T-helper 1 cell (primary cell): ENCODE data around the gene GTF3C4.
A peak's percentile ranks its signal among the peaks of the same experiment; 100 is the strongest.

ENCODE experiments used
- DNase-seq, 5 donors: peaks; one replicate each; pipeline ENCODE4 v3.0.0-alpha.2; 2012 to 2020
- total RNA-seq, 4 donors: gene quantifications; one replicate each; lab custom pipeline; 2026; lab: John Stamatoyannopoulos, UW

GTF3C4 gene, protein sequence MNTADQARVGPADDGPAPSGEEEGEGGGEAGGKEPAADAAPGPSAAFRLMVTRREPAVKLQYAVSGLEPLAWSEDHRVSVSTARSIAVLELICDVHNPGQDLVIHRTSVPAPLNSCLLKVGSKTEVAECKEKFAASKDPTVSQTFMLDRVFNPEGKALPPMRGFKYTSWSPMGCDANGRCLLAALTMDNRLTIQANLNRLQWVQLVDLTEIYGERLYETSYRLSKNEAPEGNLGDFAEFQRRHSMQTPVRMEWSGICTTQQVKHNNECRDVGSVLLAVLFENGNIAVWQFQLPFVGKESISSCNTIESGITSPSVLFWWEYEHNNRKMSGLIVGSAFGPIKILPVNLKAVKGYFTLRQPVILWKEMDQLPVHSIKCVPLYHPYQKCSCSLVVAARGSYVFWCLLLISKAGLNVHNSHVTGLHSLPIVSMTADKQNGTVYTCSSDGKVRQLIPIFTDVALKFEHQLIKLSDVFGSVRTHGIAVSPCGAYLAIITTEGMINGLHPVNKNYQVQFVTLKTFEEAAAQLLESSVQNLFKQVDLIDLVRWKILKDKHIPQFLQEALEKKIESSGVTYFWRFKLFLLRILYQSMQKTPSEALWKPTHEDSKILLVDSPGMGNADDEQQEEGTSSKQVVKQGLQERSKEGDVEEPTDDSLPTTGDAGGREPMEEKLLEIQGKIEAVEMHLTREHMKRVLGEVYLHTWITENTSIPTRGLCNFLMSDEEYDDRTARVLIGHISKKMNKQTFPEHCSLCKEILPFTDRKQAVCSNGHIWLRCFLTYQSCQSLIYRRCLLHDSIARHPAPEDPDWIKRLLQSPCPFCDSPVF
- 22.2 to 38.2 (median 30.2) reads per million in 4 donors for total RNA-seq

DNA sequence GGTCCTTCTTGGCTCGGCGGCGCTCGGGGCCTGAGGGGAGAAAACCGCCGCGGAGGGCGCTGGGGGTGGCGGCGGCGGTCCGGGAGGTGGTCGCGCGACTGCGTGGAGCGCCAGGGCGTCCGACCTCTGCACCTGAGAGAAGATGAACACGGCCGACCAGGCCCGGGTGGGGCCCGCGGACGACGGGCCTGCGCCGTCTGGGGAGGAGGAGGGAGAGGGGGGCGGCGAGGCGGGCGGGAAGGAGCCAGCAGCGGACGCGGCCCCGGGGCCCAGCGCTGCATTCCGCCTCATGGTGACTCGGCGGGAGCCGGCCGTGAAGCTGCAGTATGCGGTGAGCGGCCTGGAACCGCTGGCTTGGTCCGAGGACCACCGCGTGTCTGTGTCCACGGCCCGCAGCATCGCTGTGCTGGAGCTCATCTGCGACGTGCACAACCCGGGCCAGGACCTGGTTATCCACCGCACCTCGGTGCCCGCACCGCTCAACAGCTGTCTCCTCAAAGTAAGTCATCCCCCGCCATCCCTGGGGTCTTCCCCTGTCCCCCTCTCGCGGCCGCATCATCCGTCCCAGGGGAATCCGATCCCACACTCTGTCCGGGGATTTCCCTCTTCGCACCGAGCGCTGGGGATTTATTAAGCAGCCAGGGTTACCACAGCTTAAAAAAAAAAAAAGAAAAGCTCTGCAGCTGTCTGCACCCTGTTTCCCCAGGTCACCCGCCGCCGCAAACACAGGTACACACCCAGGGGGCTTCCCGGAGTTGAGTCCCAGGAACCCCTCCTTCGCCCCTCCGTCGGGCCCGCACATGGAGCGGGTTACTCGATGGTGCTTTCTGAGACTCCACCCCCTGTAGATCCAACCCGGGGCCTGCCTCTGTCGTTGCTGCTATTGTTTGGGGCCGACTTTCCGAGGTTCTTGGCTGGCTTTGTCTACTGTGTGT lies at the start of gene GTF3C4:
Gene GTF3C4, plus strand, starts transcription at position 8 of the 935 bp plus-strand sequence. Its CDS starts 135 bp downstream, at position 143.
- peak; percentile 24 to 69 (median 66) for DNase-seq

DNA sequence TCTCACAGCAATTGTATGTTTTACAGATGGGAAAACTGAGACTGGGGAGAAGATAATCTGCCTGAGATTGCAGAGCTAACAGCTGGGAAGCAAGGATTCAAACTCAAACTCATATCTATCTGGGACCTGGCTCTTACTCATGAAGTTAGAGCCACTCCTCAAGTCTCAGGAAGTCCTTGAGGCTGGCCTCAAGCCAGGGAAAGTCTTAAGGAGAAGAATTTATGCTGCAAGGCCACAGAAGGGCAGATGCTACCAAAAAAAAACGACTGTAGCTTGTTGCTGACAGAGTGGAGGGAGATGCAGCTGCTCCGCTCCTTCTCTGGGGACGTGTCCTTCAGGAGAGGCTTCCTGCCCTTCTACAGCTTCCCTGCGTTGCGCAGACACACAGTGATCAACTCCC lies 48.1 kb upstream of the GTF3C4 start:
- DNase-seq: no peak

DNA sequence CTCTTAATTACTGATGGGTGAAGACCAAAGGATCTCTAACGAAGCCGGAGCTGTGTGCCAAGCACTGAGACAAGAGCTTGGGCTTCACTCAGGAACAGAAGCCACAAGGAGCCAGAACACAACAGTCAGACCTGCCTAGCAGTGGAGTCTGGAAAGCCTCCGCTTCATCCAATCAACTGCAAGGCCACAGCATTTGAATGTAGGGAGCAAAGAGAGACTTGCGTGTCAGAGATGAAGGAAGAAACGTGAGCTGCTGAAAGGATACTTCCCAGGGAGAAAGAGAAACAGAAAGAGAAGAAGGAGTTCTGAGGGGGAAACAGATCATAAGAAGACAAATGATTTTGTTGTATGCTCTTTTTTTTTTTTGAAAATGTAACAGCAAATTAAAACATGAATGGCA lies 44.0 kb upstream of the GTF3C4 start:
- no peak for DNase-seq

DNA sequence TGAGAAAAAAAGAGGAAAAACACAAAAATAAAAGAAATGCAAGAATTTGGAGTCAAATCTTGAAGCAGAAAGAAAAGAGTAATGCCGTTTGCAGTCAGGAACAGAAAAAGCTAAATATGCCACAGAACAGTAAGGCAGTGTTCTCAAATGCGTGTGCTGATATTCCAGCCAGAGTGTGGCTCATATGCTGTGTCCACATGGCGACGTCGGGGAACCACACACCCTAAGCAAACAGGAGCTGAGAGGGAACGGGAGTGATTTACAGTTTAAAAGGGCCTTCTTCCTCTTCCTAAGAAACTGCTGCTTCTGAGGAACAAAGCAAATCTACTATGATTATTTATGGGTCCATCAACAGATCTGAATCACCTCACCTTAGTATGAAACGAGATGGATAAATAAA lies 43.2 kb upstream of the GTF3C4 start:
- no peak for DNase-seq

DNA sequence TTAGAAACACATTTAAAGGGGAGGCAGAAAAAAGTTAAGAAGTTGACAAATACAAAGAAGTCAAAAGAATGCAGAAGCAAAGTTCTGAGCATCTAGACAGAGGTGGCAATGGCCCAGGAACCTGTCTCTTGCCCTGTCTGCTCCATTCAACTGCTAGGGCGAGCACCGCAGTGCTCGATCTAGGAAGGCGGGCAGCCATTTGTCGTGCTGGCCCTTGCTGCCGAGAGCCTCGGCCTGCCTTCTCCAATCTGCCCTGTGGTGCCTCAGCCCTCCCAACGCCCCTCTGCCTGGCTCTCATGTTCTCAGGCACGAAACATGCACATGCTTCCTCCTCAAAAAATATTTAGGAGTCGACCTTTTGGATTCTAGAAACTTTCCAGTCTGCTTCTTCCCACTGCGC lies 42.7 kb upstream of the GTF3C4 start:
- DNase-seq: no peak

DNA sequence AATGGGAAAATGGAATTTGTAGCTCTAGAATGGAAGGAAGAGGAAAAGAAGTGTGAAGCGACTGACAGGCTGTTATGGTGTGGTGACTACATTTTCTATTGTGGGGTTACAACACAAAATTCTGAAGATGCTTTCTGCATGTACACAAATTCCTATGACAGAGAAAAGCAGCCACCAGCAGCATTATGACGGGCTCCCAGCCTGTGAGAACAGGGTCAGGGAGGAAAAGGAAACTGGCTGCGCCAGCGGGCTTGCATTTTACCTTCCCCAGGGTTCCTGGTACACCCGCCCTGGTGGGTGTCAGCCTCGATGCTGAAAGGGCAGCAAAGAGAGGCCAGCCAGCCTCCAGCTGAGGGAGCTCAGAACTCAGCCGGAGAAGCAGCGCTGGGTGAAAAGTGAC lies 41.5 kb upstream of the GTF3C4 start:
- no peak for DNase-seq

DNA sequence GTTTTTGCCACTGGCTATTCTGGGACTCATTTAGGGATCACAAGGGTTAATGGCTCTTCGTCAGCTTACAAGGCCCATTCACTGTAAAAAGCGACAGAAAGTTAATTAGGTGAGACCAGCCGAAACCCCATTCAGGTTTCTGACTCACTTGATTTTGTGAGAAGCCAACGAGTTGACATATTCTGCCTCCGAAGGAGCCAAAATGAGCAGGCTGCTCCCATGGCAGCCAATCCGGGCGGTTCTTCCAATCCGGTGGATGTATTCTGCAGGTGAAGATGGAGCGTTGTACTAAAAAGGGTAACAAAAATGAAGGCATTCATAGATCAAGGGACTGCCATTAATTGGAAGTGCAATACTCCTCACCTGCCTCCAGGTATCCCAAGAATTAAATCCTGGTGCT lies 40.1 kb upstream of the GTF3C4 start:
- DNase-seq: no peak

DNA sequence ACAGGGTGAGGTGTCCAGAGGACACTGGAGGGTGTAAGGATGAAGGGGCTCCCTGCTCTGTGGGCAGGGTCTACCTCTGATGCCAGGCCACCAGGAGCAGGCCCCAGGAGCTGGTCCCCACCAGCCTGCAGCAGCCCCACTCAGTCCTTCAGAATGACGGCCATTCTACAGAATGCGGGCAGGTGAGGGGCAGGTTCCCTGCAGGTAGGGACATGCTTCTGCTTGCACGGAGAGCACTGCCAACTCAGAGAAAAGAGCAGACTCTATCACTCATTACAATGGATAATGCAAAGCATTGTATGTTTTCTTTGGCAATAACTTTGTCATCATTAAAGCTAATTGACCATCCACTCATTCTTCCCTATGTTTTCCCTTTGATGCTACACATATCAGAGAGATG lies 39.5 kb upstream of the GTF3C4 start:
- DNase-seq: no peak

DNA sequence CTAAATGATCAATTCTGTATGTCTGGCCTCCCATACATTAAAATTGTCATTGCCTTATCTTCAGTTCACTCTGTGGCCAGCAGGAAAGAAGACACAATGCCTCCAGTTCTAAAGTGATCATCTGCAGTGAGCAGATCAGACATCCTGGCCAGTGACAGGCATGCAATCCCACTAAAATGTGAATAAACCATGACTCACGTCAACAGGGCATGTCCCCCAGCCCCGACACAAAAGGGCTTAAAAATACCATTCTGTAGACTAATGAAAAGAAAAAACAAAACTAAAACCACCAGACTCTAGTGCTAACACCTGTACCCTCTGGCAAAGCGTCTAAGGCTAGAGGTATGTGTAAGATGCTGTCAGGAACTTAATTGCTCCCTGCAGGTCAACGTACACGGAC lies 39.0 kb upstream of the GTF3C4 start:
- no peak for DNase-seq

DNA sequence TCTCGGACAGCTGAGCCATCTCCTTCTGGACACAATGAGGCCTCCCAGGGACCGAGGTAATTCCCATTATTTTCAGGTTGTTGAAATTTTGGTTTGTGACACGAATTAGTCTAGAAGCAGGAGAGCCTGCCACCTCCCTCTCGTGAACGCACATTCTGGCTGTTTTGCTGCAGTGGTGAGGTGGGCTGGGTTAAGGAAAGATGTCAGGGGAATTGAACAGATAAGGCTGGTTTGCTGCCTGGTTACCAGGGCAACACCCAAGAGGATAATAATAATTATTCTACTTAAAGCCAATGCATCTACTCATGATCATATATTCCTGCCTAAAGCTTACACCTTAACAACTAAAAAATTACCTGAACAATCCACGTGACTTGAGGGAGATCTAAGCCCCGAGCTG lies 38.6 kb upstream of the GTF3C4 start:
- no peak for DNase-seq

DNA sequence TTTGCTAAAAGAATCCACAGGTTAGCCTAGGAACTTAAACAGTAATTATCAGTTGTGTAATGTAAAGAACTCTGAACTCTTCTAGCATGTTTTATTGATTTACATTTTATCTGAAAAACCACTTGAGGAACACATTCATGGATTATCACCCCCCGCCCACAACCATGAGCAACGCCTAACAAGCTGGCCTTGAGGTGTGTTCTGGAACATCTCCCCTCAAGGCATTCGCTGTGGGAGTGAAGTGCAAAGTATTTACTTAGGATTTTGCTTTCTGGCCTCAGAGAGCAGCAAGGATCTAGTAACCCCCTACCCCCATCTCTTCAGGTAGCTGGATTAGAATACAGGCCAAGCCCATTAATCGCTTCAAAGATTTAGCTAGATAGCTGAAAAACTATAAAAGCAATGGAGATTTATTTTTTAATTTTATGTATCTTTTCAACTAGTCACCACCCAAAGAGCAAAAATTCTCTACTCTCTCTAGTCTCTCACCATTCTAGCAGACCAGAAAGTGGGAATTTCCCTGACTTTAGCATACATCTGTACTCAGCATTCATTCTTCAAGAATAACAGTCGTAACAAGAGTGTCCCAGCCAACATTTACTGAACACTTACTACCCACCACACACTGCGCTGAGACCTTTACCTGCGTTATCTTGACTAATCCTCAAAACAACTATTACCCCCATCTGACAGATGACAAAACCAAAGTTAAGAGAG lies 37.7 kb upstream of the GTF3C4 start:
- DNase-seq: no peak

DNA sequence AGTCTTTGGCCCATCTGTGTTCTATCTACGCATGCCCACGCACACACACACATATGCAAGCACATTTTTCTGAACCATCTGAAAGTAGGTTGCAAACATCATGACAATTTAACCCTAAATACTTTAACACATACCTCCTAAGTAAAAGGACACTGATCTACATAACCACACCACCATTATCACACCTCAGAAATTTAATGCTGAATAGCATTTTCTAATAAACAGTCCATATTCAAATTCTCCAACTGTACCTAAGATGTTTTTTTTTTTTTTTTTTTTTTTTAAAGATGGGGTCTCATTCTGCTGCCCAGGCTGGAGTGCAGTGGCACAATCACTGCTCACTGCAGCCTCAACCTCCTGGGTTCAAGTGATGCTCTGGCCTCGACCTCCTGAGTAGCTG lies 35.9 kb upstream of the GTF3C4 start:
- DNase-seq: no peak

DNA sequence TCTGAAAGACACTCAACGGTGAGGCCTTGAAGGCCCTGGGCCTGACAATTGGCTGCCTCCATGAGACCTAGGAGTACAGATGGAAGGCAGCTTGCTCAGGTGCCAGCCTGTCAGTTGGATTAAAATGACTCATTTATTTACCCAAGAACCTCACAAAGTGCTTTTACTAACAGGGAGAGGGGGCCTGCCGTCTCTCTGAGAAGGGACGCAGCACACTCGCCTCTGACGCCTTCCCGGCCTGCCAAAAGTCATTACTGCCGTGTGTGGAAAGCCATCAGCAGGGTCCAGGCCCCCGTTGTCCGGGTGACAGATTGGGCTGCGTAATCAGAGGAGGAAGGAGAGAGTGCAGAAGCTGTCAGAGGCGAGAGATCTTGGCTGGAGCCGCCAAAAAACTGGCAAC lies 32.9 kb upstream of the GTF3C4 start:
- DNase-seq: no peak

DNA sequence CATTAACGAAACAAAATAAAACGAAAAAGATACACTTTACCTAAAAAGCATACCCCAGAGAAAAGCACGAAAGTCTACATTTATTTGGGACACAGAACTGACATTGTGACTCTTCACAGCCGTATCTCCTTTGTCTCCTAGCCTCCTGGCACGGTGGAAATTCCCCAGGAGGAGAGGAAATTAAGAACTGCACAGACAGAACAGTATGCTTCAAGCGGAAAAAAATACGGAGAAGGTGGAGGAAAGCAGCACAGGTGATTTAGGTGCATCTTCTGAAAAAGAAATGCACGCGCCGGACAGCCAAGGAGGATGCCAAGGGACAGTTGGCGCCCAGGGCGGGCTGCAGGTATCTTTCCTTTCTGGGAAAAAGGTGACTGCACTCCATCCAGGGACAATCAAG lies 32.5 kb upstream of the GTF3C4 start:
- DNase-seq: no peak

DNA sequence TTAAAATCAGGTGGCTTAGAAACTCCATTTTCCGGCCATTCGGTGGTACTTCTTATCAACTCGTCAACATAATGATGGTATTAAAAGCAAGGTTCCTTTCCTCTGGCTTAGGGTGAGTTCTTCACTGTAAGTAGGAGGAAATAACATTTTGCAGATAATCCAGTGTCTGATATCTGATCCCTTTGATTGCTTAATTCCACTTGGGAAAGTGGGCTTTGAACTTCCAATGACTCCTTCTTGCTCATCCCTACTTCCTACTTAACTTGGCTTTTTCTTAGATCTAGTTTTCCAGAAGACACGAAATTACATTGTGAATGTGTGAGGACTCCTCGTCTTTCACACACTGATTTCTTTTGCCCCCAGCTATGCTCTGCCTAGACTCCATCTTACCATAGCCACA lies 32.0 kb upstream of the GTF3C4 start:
- no peak for DNase-seq

DNA sequence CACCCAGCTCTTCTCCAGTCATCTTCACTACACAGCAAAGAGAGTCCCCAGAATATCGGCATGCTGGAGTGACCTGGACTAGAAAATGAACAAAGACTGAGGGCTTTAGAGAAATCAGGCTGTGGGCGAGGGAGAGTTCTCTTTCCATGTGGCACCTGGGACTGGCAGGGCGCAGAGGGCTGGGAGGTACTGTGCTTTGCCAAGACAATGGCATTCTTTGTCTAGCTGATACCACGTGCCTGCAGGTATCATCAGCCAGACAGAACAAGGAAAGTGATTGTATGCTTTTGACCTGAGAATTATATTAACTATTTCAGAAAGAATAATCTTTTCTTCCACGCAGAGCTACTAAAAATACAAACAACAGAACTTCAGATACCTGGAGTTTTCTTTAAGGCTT lies 30.9 kb upstream of the GTF3C4 start:
- DNase-seq: no peak

DNA sequence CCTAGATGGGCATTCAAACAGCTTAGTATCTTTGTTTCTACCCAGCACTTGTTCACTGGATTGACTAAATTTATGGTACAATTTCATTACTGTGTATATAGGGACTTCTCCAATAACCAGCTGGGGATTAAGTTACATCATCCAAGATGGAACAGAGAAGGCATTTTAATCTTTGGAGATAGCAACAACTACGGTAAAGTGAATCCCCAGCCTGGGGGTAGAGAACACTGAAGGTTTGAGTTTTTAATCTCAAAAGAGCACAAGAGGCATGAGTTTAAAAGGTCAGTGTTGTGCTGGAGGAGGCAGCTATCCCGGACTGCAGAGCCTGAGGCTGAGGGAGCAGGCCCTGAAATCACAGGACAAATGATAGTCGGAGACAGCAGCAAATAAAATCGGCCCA lies 29.0 kb upstream of the GTF3C4 start:
- DNase-seq: no peak

DNA sequence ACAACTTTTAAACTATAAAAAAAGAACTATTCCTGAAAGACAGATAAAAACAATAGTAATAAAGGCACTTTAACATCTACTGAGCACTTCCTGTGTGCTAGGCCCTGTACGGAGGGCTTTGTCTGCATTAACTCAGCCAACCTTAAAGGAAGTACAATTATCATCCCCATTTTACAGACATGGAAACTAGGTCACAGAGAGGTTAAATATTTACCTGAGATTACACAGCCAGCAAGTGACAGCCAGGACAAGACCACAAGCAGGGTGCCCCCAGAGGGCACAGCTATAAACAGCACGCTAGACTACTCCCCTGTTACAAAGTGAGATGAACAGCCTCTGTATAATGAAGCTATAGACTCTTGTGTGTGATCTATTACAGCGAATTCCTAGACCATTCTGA lies 26.0 kb upstream of the GTF3C4 start:
- peak in 1 of 5 donors; percentile 3 for DNase-seq

DNA sequence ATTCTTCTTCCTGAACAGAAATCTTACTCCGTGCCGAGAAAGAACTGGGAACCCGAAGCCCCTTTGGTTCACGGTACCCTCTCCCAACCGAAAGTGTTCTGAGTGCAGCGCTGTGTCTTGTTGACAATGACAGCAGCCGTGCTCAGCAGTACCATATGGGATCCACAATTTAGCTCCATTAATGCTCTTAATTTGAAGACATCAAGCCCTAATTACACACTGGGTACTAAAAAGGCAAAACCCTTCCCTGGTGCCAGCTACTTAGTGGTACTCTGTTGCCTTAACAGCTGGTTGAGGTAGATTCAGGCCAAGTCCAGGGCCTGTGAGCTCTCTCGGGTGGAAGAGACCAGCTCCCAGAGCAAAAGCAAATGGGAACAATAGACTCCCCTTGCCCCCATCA lies 25.0 kb upstream of the GTF3C4 start:
- no peak for DNase-seq

DNA sequence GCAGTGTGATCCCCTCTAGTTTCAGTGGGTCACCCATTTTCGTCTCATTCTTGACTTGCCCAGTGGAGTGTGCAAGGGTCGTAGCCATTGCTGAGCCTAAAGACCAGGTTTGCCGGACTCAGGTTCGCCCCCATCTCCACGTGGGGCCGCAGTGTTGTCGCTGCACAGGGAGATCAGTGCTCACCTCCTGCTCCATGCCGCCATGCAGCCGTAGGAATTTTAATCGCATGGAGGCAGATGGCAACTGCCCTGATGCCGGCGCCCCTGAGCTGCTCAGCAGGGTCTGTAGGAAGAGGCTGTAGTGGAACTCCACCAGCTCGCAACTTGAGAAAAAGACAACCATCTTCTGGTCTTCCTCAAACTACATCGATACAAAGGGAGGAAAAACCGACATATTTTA lies 24.6 kb upstream of the GTF3C4 start:
- DNase-seq: no peak

DNA sequence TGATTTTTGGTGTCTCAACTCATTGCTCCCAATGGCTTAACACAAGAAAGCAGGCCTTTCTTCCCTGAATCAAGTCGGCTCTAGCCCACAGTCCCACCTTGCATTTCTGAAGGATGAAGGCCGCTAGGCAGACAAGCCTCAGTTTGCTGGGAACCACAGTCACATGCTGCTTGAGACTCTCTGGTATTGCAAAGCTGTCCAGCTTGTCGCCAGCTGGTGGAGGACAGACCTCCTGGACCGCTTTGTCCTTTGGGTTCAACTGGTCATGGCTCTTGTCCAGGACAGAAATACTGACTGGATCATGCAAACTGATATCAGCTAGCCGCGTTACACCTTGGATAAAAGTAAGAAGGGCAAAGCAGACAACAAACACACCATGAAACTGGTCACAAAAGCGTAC lies 23.5 kb upstream of the GTF3C4 start:
- DNase-seq: no peak

DNA sequence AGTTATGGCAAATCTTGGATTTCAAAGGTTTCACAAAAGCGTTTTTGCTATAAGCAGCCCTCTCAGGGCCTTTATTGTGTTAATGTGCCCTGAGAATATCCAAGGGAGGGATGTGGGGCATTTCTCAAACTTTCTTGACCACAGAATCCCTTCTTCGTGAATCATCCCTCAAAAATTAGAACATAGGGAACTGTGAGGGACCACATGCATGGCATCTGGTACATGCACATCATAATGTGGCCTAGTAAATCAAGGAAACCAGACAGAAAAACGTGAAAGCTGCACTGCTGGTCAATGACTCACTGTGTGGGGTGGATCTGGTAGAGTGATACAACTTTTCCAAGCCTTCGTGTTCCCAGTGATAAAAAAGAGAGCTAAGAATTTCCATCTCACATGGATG lies 22.9 kb upstream of the GTF3C4 start:
- no peak for DNase-seq
